Fibroblast of the aortic adventitia (primary cell): ENCODE results near the gene RAP1GAP2. TPM values are rescaled to one million over a fixed set of nuclear protein-coding genes. Genes with fewer than 3 reads are reported as not detected.

Experiments
- DNase-seq: peaks from one replicate; pipeline ENCODE4 v3.0.0-alpha.2; 2010; ENCODE audit warnings: low read depth
- H3K4me3 ChIP-seq: 2 replicates; pipeline ENCODE4 v1.5.1; 2011; ENCODE audit warnings: low read depth, mild to moderate bottlenecking, control low read depth, low read length, moderate library complexity
- CTCF ChIP-seq: IDR thresholded peaks from 2 replicates; pipeline ENCODE4 v1.5.1; 2011; ENCODE audit warnings: mild to moderate bottlenecking, low read length, control low read depth, inconsistent platforms; ENCODE audit not compliant: insufficient read depth
- total RNA-seq: library from RNA; depleted of rRNA; stranded (reverse); fragments of >200 nt; gene quantifications from 2 replicates; pipeline ENCODE4 v1.2.3, GENCODE V29; 2012; ENCODE audit warnings: low replicate concordance

The RAP1GAP2 gene
- total RNA-seq, 1 donor = 5.0 TPM

GRCh38 chr17:2937331-2938003 is 141.2 kb downstream of the RAP1GAP2 start:
- H3K4me3 ChIP-seq = no peak overlapping the region
- TF ChIP-seq CTCF = peak; percentile 30
- DNase-seq = no peak

- no peak overlapping the region for H3K4me3 ChIP-seq
- DNase-seq = no peak
- TF ChIP-seq CTCF = no peak
Observed at GRCh38 chr17:2939714-2940351, 143.6 kb downstream of the RAP1GAP2 start.

GRCh38 chr17:2940352-2940751 is 144.1 kb downstream of the RAP1GAP2 start:
- no peak overlapping the region for H3K4me3 ChIP-seq
- peak; percentile 13 for DNase-seq
- no peak for TF ChIP-seq CTCF

- DNase-seq = no peak
- no peak for TF ChIP-seq CTCF
- no peak overlapping the region for H3K4me3 ChIP-seq
Observed at GRCh38 chr17:2943981-2944380, 147.7 kb downstream of the RAP1GAP2 start.

- DNase-seq = no peak
- TF ChIP-seq CTCF = no peak
- H3K4me3 ChIP-seq = no peak overlapping the region
Observed at GRCh38 chr17:2945299-2945698, 149.1 kb downstream of the RAP1GAP2 start.

GRCh38 chr17:2946144-2946543 is 149.9 kb downstream of the RAP1GAP2 start:
- DNase-seq = no peak

More at GRCh38 chr17:2946144-2946543, 149.9 kb downstream of the RAP1GAP2 start:
- H3K4me3 ChIP-seq = no peak overlapping the region
- TF ChIP-seq CTCF = no peak
